ENCODE results near the gene JHY. TPM values are rescaled to one million over a fixed set of nuclear protein-coding genes. Genes with fewer than 3 reads are reported as not detected.

JHY gene
- total and polyA plus RNA-seq, 2 of the 8 experiments (the other 6 are each of a cell fraction or from before 2014, with no cell fraction given): 0.29 to 0.91 TPM

DNA sequence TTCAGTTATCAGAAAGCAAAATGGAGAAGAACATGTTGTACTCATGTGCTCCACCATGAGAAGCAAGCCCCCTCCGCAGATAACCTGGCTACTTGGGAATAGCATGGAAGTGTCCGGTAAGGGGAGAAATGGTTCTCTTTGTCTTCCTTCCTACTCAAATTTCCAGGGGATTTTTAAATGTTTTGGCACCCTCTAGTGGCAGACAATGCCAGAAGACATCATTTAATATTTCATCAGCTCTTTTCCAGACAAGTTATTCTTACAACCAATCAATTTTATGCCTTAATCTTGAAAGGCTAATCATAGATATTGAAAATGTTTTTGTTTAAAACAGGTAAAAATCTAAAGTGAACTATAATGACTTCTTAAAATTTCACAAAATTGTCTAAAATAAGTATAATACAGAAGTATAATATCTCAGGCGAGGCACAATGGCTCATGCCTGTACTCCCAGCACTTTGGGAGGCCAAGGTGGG, 28.6 kb upstream of the JHY start:
- H3K56ac ChIP-seq (replicated peaks; ENCODE audit: insufficient read length, low read depth, low read length): no peak overlapping the region
- H2BK12ac ChIP-seq (ENCODE audit: low read depth, low read length): no peak overlapping the region
- no peak overlapping the region for H2BK20ac ChIP-seq (ENCODE audit: low read length)
- no peak overlapping the region for H2BK5ac ChIP-seq (ENCODE audit: low read depth, low read length)
- H2BK15ac ChIP-seq (ENCODE audit: low read length): no peak overlapping the region
- no peak overlapping the region for H3K4me3 ChIP-seq (ENCODE audit: extremely low read depth in 1 of 4, insufficient read depth in 2 of 4, low read depth in 3 of 4, low read length in 4 of 4)
- H4K5ac ChIP-seq (ENCODE audit: insufficient read length, low read depth, low read length): no peak overlapping the region
- H3K4ac ChIP-seq (replicated peaks; ENCODE audit: insufficient read length, low read depth, low read length): no peak overlapping the region
- H3K4me2 ChIP-seq (ENCODE audit: insufficient read depth in 1 of 2, low read depth in 2 of 2, low read length in 2 of 2): no peak overlapping the region
- no peak overlapping the region for H4K91ac ChIP-seq (replicated peaks; ENCODE audit: insufficient read length, low read length)
- H3K4me1 ChIP-seq (replicated peaks in 1 of 4; ENCODE audit: control insufficient read depth in 3 of 4, insufficient read depth in 4 of 4, low read length in 3 of 4): peaks cover 0 to 2% (median 0%) of the 10 kb centered on the region in 4 experiments; a peak in 4 of 7 replicates
- ChIA-PET CTCF (ENCODE audit: partially characterized antibody) (interaction anchor here (0.6 to 13.0 kb wide), 36 partner anchors 10 to 273 kb away, joined by 3 to 145 read pairs (median 4); no protein-coding TSS in a partner anchor), POLR2A (ENCODE audit: partially characterized antibody) (interaction anchor here (0.8 to 1.9 kb wide), 5 partner anchors 10 to 46 kb away, joined by 3 to 9 read pairs (median 4); no protein-coding TSS in a partner anchor)
- WGBS, 2 experiments (ENCODE audit: extremely low coverage in 1 of 2, insufficient coverage in 1 of 2, insufficient read length in 1 of 2, insufficient replicate concordance in 2 of 2, low coverage in 1 of 2, low lambda C conversion rate in 2 of 2, missing lambda C conversion rate in 1 of 2): 52% methylated on average over 3 of the region's 3 CpGs; no CpG with 5 or more reads in 1 of the 2 experiments
- FAIRE-seq (peak; percentile 96), DNase-seq (ENCODE audit: low read depth in 1 of 2, low spot score in 2 of 2) (peak in 1 of 2 experiments; percentile 53)
- no peak for TF ChIP-seq BCL11A (IDR thresholded peaks at IDR 0.05; ENCODE audit: low read depth in 2 of 2, low read length in 2 of 2)
- TF ChIP-seq NANOG (IDR thresholded peaks at IDR 0.05; ENCODE audit: insufficient read depth, low read depth, low read length, poor library complexity, severe bottlenecking): no peak
- no peak for TF ChIP-seq BRCA1 (IDR thresholded peaks at IDR 0.05; ENCODE audit: low read depth, low read length)
- peak; percentile 84 to 85 for TF ChIP-seq RAD21 (IDR thresholded peaks at IDR 0.05 in 1 of 2, conservative IDR thresholded peaks at IDR 0.05 in 1 of 2; ENCODE audit: low read depth in 2 of 2, low read length in 2 of 2)
- TF ChIP-seq, protein P1, sequence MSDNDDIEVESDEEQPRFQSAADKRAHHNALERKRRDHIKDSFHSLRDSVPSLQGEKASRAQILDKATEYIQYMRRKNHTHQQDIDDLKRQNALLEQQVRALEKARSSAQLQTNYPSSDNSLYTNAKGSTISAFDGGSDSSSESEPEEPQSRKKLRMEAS (IDR thresholded peaks at IDR 0.05): 0 out of 2 replicates have a peak, but pooled peaks have one; percentile 31
- TF ChIP-seq RBBP5 (IDR thresholded peaks at IDR 0.05; ENCODE audit: borderline replicate concordance, low read depth, low read length): no peak
- 0 out of 2 replicates have a peak, but pooled peaks have one; percentile 14 for TF ChIP-seq YY1 (IDR thresholded peaks at IDR 0.05; ENCODE audit: low read depth, low read length)
- no peak for TF ChIP-seq POLR2A (IDR thresholded peaks at IDR 0.05; ENCODE audit: control extremely low read depth in 1 of 2, low read depth in 2 of 2, low read length in 2 of 2)
- peak in 2 of 3 experiments; percentile 59 to 69; a peak in 3 of 4 replicates for TF ChIP-seq CTCF (IDR thresholded peaks at IDR 0.05; ENCODE audit: control extremely low read depth in 1 of 3, insufficient read depth in 1 of 3, low read depth in 1 of 3, low read length in 3 of 3)
- H2AFZ ChIP-seq (ENCODE audit: low read length): peak overlapping the region; percentile 82; the same call in 1 of the 2 replicates
- H3K14ac ChIP-seq (ENCODE audit: insufficient read length): no peak overlapping the region
- H4K20me1 ChIP-seq (replicated peaks in 1 of 2; ENCODE audit: control insufficient read depth in 1 of 2, insufficient read depth in 2 of 2, low read length in 2 of 2): no peaks in the 10 kb centered on the region
- no peak overlapping the region for H3K23ac ChIP-seq (ENCODE audit: insufficient read length)
- no peaks in the 10 kb centered on the region for H3K79me2 ChIP-seq (ENCODE audit: control insufficient read depth in 1 of 2, insufficient read depth in 2 of 2, low read length in 2 of 2)
- H3K27ac ChIP-seq (ENCODE audit: low read depth, low read length): no peak overlapping the region
- H3K18ac ChIP-seq (ENCODE audit: extremely low read depth, low read length): no peak overlapping the region
- no peaks in the 10 kb centered on the region for H3K9me3 ChIP-seq (ENCODE audit: insufficient read depth in 2 of 2, low read depth in 1 of 2, low read length in 1 of 2)
- H2AK5ac ChIP-seq (ENCODE audit: low read depth, low read length): no peak overlapping the region
- H2BK120ac ChIP-seq (replicated peaks; ENCODE audit: low read depth, low read length): no peak overlapping the region
- no peaks in the 10 kb centered on the region for H3K36me3 ChIP-seq (ENCODE audit: control insufficient read depth in 2 of 4, insufficient read depth in 4 of 4, low read length in 3 of 4)
- H3K79me1 ChIP-seq (ENCODE audit: low read depth, low read length): no peaks in the 10 kb centered on the region
- H3K23me2 ChIP-seq (ENCODE audit: low read depth, low read length): no peaks in the 10 kb centered on the region
- H3K27me3 ChIP-seq (replicated peaks in 1 of 4; ENCODE audit: control insufficient read depth in 3 of 4, extremely low read depth in 1 of 4, insufficient read depth in 3 of 4, low read length in 3 of 4): no peaks in the 10 kb centered on the region
- no peak overlapping the region for H4K8ac ChIP-seq (ENCODE audit: extremely low read depth, insufficient read depth, low read length)
- no peak overlapping the region for H3K9ac ChIP-seq (replicated peaks in 1 of 4; ENCODE audit: extremely low read depth in 1 of 4, low read depth in 3 of 4, low read length in 3 of 4)

Measured in H1 (cell line).